GM18507 (cell line): ENCODE data around the gene AGO3.
"Not testable (repeated sequence)": the region's sequence is repeated elsewhere in the genome, so short reads cannot be mapped to it uniquely, and the experiment has no call there.

Source experiments
- DNase-seq: peaks from one replicate; pipeline ENCODE4 v3.0.0; 2011; ENCODE audit warnings: low read depth; ENCODE audit not compliant: insufficient read length; ENCODE audit errors: extremely low spot score
- FAIRE-seq: peaks from 2 replicates; lab custom pipeline; 2011; peaks lifted over from hg19 to GRCh38; lab: Jason Lieb, UNC

AGO3 gene

GRCh38 chr1:35930593-35931445, at the start of gene AGO3:
Gene AGO3, plus strand, starts transcription at chr1:35931105. Its CDS starts 322 bp downstream, at chr1:35931427.
- FAIRE-seq = peak; percentile 91
- DNase-seq = peak; percentile 80

- DNase-seq (no peak), FAIRE-seq (no peak)
Measured at GRCh38 chr1:35881850-35882273, 49.0 kb upstream of the AGO3 start.

GRCh38 chr1:35882586-35882944, 48.3 kb upstream of the AGO3 start:
- FAIRE-seq = no peak

GRCh38 chr1:35882945-35883634, 47.8 kb upstream of the AGO3 start, which contains the start of gene AGO1:
Gene AGO1, plus strand, starts transcription at chr1:35883209. Its CDS starts 213 bp downstream, at chr1:35883422.
- DNase-seq (peak; percentile 100), FAIRE-seq (peak; percentile 92)

More at GRCh38 chr1:35882586-35882944, 48.3 kb upstream of the AGO3 start:
- DNase-seq = no peak

- FAIRE-seq (no peak), DNase-seq (peak; percentile 14)
Measured at GRCh38 chr1:35883635-35884101, 47.2 kb upstream of the AGO3 start.

- no peak for DNase-seq
- no peak for FAIRE-seq
Measured at GRCh38 chr1:35884934-35885333, 46.0 kb upstream of the AGO3 start.

- FAIRE-seq (no peak), DNase-seq (no peak)
Measured at GRCh38 chr1:35885961-35886558, 44.8 kb upstream of the AGO3 start.

GRCh38 chr1:35886577-35887431, 44.1 kb upstream of the AGO3 start:
- peak; percentile 17 for DNase-seq
- peak; percentile 73 for FAIRE-seq

- no peak for FAIRE-seq
- DNase-seq = no peak
Measured at GRCh38 chr1:35887508-35887907, 43.4 kb upstream of the AGO3 start.

- FAIRE-seq = no peak
- DNase-seq = no peak
Measured at GRCh38 chr1:35888255-35888654, 42.6 kb upstream of the AGO3 start.

GRCh38 chr1:35888981-35889380, 41.9 kb upstream of the AGO3 start:
- not testable (repeated sequence) for DNase-seq, FAIRE-seq

GRCh38 chr1:35893051-35893879, 37.6 kb upstream of the AGO3 start:
- no peak for DNase-seq
- FAIRE-seq = no peak

GRCh38 chr1:35894183-35894582, 36.7 kb upstream of the AGO3 start:
- FAIRE-seq (peak; percentile 89), DNase-seq (peak; percentile 7)

GRCh38 chr1:35894656-35895055, 36.2 kb upstream of the AGO3 start:
- DNase-seq (no peak), FAIRE-seq (no peak)

GRCh38 chr1:35899941-35900340, 31.0 kb upstream of the AGO3 start:
- DNase-seq (no peak), FAIRE-seq (no peak)

- no peak for DNase-seq
- no peak for FAIRE-seq
Measured at GRCh38 chr1:35901235-35901634, 29.7 kb upstream of the AGO3 start.

- DNase-seq (no peak), FAIRE-seq (no peak)
Measured at GRCh38 chr1:35902671-35903070, 28.2 kb upstream of the AGO3 start.

- DNase-seq (no peak), FAIRE-seq (no peak)
Measured at GRCh38 chr1:35914717-35915116, 16.2 kb upstream of the AGO3 start.
